ENCODE data around the gene CREBRF. TPM values are rescaled to one million over a fixed set of nuclear protein-coding genes. Genes with fewer than 3 reads are reported as not detected.
A peak's percentile ranks its signal among the peaks of the same experiment; 100 is the strongest.

CREBRF gene
- total RNA-seq, 2 experiments from 2014 or later: 92.7 to 99.6 TPM

- Mint-ChIP-seq H3K27ac (peak overlapping the region; percentile 50), H3K36me3 (ENCODE audit: low read depth) (peaks cover 42% of the 10 kb centered on the region), H3K4me1 (ENCODE audit: low read depth) (peaks cover 64% of the 10 kb centered on the region), H3K27me3 (no peaks in the 10 kb centered on the region), H3K4me3 (no peak overlapping the region), H3K9me3 (no peaks in the 10 kb centered on the region)
- no peaks in the 10 kb centered on the region for H3K9me3 ChIP-seq (ENCODE audit: control insufficient read depth in 1 of 2, insufficient read depth in 1 of 2, low read length in 2 of 2)
- DNase-seq (no peak), ATAC-seq (ENCODE audit: poor library complexity) (no peak)
- no peak overlapping the region for H3K27ac ChIP-seq (ENCODE audit: low read depth in 1 of 2, low read length in 2 of 2)
- no peaks in the 10 kb centered on the region for H3K27me3 ChIP-seq (ENCODE audit: control insufficient read depth in 1 of 2, insufficient read depth in 2 of 2, low read length in 2 of 2)
- ChIA-PET CTCF (no interaction called here), POLR2A (interaction anchor here (1.3 kb wide), 1 partner anchor 15 kb away, joined by 3 read pairs; no protein-coding TSS in a partner anchor)
- no peak overlapping the region for H3K4me3 ChIP-seq (ENCODE audit: low read length)
- H3K4me1 ChIP-seq (ENCODE audit: insufficient read depth, low read length): peaks cover 17% of the 10 kb centered on the region
- intact Hi-C loops (cut with DNase I, micrococcal nuclease): loop anchor here in 1 of 2 experiments (5.0 kb wide), 1 partner anchor 38 kb away; no protein-coding TSS in a partner anchor
- TF ChIP-seq, protein P1, sequence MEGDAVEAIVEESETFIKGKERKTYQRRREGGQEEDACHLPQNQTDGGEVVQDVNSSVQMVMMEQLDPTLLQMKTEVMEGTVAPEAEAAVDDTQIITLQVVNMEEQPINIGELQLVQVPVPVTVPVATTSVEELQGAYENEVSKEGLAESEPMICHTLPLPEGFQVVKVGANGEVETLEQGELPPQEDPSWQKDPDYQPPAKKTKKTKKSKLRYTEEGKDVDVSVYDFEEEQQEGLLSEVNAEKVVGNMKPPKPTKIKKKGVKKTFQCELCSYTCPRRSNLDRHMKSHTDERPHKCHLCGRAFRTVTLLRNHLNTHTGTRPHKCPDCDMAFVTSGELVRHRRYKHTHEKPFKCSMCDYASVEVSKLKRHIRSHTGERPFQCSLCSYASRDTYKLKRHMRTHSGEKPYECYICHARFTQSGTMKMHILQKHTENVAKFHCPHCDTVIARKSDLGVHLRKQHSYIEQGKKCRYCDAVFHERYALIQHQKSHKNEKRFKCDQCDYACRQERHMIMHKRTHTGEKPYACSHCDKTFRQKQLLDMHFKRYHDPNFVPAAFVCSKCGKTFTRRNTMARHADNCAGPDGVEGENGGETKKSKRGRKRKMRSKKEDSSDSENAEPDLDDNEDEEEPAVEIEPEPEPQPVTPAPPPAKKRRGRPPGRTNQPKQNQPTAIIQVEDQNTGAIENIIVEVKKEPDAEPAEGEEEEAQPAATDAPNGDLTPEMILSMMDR (IDR thresholded peaks at IDR 0.05): no peak
- peaks cover 11% of the 10 kb centered on the region for H3K36me3 ChIP-seq (ENCODE audit: insufficient read depth, low read length)
These were observed 41.5 kb upstream of the CREBRF start for GRCh38 chr5:173014671-173015070.

- Mint-ChIP-seq H3K4me3 (no peak overlapping the region), H3K4me1 (ENCODE audit: low read depth) (peaks cover 62% of the 10 kb centered on the region), H3K27ac (peak overlapping the region; percentile 50), H3K9me3 (no peaks in the 10 kb centered on the region), H3K36me3 (ENCODE audit: low read depth) (peaks cover 43% of the 10 kb centered on the region), H3K27me3 (no peaks in the 10 kb centered on the region)
- H3K36me3 ChIP-seq (ENCODE audit: insufficient read depth, low read length): peaks cover 16% of the 10 kb centered on the region
- POLR2A ChIA-PET: interaction anchor here (1.3 kb wide), 1 partner anchor 14 kb away, joined by 3 read pairs; no protein-coding TSS in a partner anchor
- no peaks in the 10 kb centered on the region for H3K9me3 ChIP-seq (ENCODE audit: control insufficient read depth in 1 of 2, insufficient read depth in 1 of 2, low read length in 2 of 2)
- no peak overlapping the region for H3K27ac ChIP-seq (ENCODE audit: low read depth in 1 of 2, low read length in 2 of 2)
- ATAC-seq (ENCODE audit: poor library complexity): no peak
- no peaks in the 10 kb centered on the region for H3K27me3 ChIP-seq (ENCODE audit: control insufficient read depth in 1 of 2, insufficient read depth in 2 of 2, low read length in 2 of 2)
- peaks cover 17% of the 10 kb centered on the region for H3K4me1 ChIP-seq (ENCODE audit: insufficient read depth, low read length)
- no peak for DNase-seq
- no peak overlapping the region for H3K4me3 ChIP-seq (ENCODE audit: low read length)
- intact Hi-C loops (cut with DNase I, micrococcal nuclease): loop anchor here in 1 of 2 experiments (5.0 kb wide), 1 partner anchor 37 kb away; no protein-coding TSS in a partner anchor
- CTCF ChIA-PET: no interaction called here
- TF ChIP-seq, protein P1 (IDR thresholded peaks at IDR 0.05): no peak
These were observed 41.0 kb upstream of the CREBRF start for GRCh38 chr5:173015192-173015591.

GRCh38 chr5:173015598-173016455 is 40.3 kb upstream of the CREBRF start:
- peaks cover 43% of the 10 kb centered on the region for H3K36me3 Mint-ChIP-seq (ENCODE audit: low read depth)
- H3K9me3 Mint-ChIP-seq: no peaks in the 10 kb centered on the region
- TF ChIP-seq, protein P1 (IDR thresholded peaks at IDR 0.05): no peak
- peak overlapping the region; percentile 50 for H3K27ac Mint-ChIP-seq
- peaks cover 56% of the 10 kb centered on the region for H3K4me1 Mint-ChIP-seq (ENCODE audit: low read depth)
- H3K4me1 ChIP-seq (ENCODE audit: insufficient read depth, low read length): peaks cover 14% of the 10 kb centered on the region
- ChIA-PET POLR2A (interaction anchor here (1.3 kb wide), 1 partner anchor 14 kb away, joined by 3 read pairs; no protein-coding TSS in a partner anchor), CTCF (interaction anchor here (1.5 kb wide), 1 partner anchor 19 kb away, joined by 3 read pairs; no protein-coding TSS in a partner anchor)
- H3K9me3 ChIP-seq (ENCODE audit: control insufficient read depth in 1 of 2, insufficient read depth in 1 of 2, low read length in 2 of 2): no peaks in the 10 kb centered on the region
- intact Hi-C loops (cut with DNase I, micrococcal nuclease): loop anchor here in 1 of 2 experiments (5.0 kb wide), 1 partner anchor 36 kb away; no protein-coding TSS in a partner anchor
- DNase-seq (no peak), ATAC-seq (ENCODE audit: poor library complexity) (no peak)
- no peak overlapping the region for H3K4me3 Mint-ChIP-seq
- H3K27ac ChIP-seq (ENCODE audit: low read depth in 1 of 2, low read length in 2 of 2): no peak overlapping the region
- no peaks in the 10 kb centered on the region for H3K27me3 Mint-ChIP-seq
- peaks cover 17% of the 10 kb centered on the region for H3K36me3 ChIP-seq (ENCODE audit: insufficient read depth, low read length)
- H3K4me3 ChIP-seq (ENCODE audit: low read length): no peak overlapping the region
- no peaks in the 10 kb centered on the region for H3K27me3 ChIP-seq (ENCODE audit: control insufficient read depth in 1 of 2, insufficient read depth in 2 of 2, low read length in 2 of 2)

Data from CD4-positive, alpha-beta T cell (primary cell).